Hepatocyte (in vitro differentiated cells): ENCODE data around the gene G0S2. TPM values are rescaled to one million over a fixed set of nuclear protein-coding genes. Genes with fewer than 3 reads are reported as not detected.
A peak's percentile ranks its signal among the peaks of the same experiment; 100 is the strongest.

Source experiments
- DNase-seq: peaks from one replicate; pipeline ENCODE4 v3.0.0-alpha.2; 2016; ENCODE audit warnings: low spot score
- H2AFZ ChIP-seq: fragments of 200-600 bp; sonication (generic); 2 replicates; pipeline ENCODE4 v1.6.0; 2016; ENCODE audit warnings: antibody characterized with exemption, mild to moderate bottlenecking
- H3K27ac ChIP-seq: fragments of 200-600 bp; sonication (generic); 2 replicates; pipeline ENCODE4 v1.5.1; 2016; ENCODE audit warnings: mild to moderate bottlenecking
- H3K27me3 ChIP-seq: fragments of 200-600 bp; sonication (generic); 2 replicates; pipeline ENCODE4 v1.6.1; 2016
- H3K36me3 ChIP-seq: fragments of 200-600 bp; sonication (generic); replicated peaks from 2 replicates; pipeline ENCODE4 v1.5.1; 2016; ENCODE audit warnings: low read depth; ENCODE audit not compliant: insufficient read depth
- H3K4me1 ChIP-seq: fragments of 200-600 bp; sonication (generic); 2 replicates; pipeline ENCODE4 v1.5.1; 2016; ENCODE audit warnings: mild to moderate bottlenecking, moderate library complexity; ENCODE audit not compliant: insufficient read depth
- H3K4me2 ChIP-seq: fragments of 200-600 bp; sonication (generic); 2 replicates; pipeline ENCODE4 v1.6.0; 2016
- H3K4me3 ChIP-seq: fragments of 200-600 bp; sonication (generic); 2 replicates; pipeline ENCODE4 v1.5.1; 2016; ENCODE audit warnings: mild to moderate bottlenecking
- H3K79me2 ChIP-seq: fragments of 200-600 bp; sonication (generic); 2 replicates; pipeline ENCODE4 v1.6.0; 2017; ENCODE audit warnings: mild to moderate bottlenecking
- H3K9me2 ChIP-seq: fragments of 200-600 bp; sonication (generic); replicated peaks from 2 replicates; pipeline ENCODE4 v1.6.0; 2017; ENCODE audit warnings: mild to moderate bottlenecking; ENCODE audit not compliant: insufficient read depth
- H3K9me3 ChIP-seq: fragments of 200-600 bp; sonication (generic); 2 replicates; pipeline ENCODE4 v1.5.1; 2016; ENCODE audit warnings: low read depth, mild to moderate bottlenecking
- H4K20me1 ChIP-seq: fragments of 200-600 bp; sonication (generic); 2 replicates; pipeline ENCODE4 v1.6.0; 2016; ENCODE audit warnings: mild to moderate bottlenecking; ENCODE audit not compliant: insufficient read depth, poor library complexity, severe bottlenecking
- EZH2 ChIP-seq: fragments of 200-600 bp; sonication (generic); IDR thresholded peaks from 2 replicates; pipeline ENCODE4 v1.6.1; 2016; ENCODE audit warnings: antibody characterized with exemption, mild to moderate bottlenecking, borderline replicate concordance
- EZH2phosphoT487 ChIP-seq: fragments of 200-600 bp; sonication (generic); IDR thresholded peaks from one replicate; pipeline ENCODE4 v1.6.1; 2018; ENCODE audit warnings: antibody characterized with exemption, mild to moderate bottlenecking, low read depth, moderate library complexity; ENCODE audit not compliant: unreplicated experiment, severe bottlenecking
- WGBS: methylation state at CpG from one replicate; pipeline ENCODE4 v1.1.6; 2016; ENCODE audit warnings: low lambda C conversion rate; ENCODE audit errors: missing lambda C conversion rate; 5-methylcytosine and 5-hydroxymethylcytosine counted together
- polyA plus RNA-seq: library from polyadenylated mRNA; unstranded; fragments of >200 nt; fragmentation: Nextera tagmentation; extraction: Ambion mirVana; gene quantifications from 2 replicates; pipeline ENCODE4 v1.2.1, GENCODE V29; 2016
- total RNA-seq: library from RNA; depleted of rRNA; stranded (reverse); fragments of >200 nt; gene quantifications from 2 replicates; pipeline ENCODE4 v1.2.3, GENCODE V29; 2014
- TF ChIP-seq, protein P1 (sequence below): fragments of 200-600 bp; sonication (generic); IDR thresholded peaks from 2 replicates; pipeline ENCODE4 v1.5.1; 2016; ENCODE audit warnings: antibody characterized with exemption, mild to moderate bottlenecking; ENCODE audit not compliant: poor library complexity

The G0S2 gene
- total and polyA plus RNA-seq, 2 experiments from 2014 or later: 32.2 to 37.0 TPM

DNA sequence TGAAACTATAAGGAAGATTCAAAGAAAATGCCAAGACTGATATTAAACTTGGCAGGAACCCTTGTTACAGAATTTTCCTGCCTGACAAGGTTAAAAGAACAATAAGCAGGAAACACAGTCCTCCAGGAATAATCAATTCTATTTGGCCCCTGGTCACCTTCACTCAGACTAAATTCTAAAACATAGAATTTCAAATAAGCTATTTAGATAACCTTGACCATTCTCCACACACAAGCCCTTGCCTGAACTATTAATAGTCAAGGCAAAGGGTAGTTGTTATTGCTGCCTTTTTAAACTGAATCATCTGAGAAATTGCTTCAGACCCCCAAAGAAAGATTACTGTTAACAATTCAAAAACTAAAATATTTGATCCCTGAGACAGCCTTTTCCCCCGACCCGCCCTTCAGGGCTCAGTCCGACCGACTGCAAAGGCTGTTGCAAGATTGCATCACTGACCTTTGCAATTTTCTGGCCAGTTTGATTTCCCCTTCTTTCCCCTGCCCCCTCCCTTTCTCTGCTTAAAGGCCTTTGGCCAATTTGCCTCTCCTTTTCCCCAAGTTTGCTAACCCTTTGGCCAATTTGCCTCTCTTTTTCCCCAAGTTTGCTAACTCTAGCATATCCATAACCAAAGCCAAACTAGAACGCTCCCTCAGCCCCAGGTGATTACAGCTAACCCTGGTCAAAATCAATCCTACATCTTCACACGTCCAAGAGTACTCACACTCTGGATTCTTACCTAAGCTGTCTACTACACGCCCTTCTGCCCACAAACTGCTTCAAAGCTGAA is 1.4 kb upstream of the G0S2 start:
- Histone ChIP-seq H3K79me2 (no peaks in the 10 kb centered on the region), H3K4me2 (peak overlapping the region; percentile 94), H3K9me3 (no peaks in the 10 kb centered on the region), H3K27ac (peak overlapping the region; percentile 8), H3K27me3 (peaks cover 21% of the 10 kb centered on the region), H3K9me2 (no peaks in the 10 kb centered on the region), H4K20me1 (no peaks in the 10 kb centered on the region), H3K4me1 (peaks cover 28% of the 10 kb centered on the region), H3K36me3 (no peaks in the 10 kb centered on the region), H3K4me3 (no peak overlapping the region), H2AFZ (no peak overlapping the region)
- TF ChIP-seq, protein P1, sequence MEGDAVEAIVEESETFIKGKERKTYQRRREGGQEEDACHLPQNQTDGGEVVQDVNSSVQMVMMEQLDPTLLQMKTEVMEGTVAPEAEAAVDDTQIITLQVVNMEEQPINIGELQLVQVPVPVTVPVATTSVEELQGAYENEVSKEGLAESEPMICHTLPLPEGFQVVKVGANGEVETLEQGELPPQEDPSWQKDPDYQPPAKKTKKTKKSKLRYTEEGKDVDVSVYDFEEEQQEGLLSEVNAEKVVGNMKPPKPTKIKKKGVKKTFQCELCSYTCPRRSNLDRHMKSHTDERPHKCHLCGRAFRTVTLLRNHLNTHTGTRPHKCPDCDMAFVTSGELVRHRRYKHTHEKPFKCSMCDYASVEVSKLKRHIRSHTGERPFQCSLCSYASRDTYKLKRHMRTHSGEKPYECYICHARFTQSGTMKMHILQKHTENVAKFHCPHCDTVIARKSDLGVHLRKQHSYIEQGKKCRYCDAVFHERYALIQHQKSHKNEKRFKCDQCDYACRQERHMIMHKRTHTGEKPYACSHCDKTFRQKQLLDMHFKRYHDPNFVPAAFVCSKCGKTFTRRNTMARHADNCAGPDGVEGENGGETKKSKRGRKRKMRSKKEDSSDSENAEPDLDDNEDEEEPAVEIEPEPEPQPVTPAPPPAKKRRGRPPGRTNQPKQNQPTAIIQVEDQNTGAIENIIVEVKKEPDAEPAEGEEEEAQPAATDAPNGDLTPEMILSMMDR: no peak
- TF ChIP-seq EZH2 (no peak), EZH2phosphoT487 (no peak)
- no peak for DNase-seq
- WGBS: 66% methylated on average over 7 of the region's 7 CpGs

DNA sequence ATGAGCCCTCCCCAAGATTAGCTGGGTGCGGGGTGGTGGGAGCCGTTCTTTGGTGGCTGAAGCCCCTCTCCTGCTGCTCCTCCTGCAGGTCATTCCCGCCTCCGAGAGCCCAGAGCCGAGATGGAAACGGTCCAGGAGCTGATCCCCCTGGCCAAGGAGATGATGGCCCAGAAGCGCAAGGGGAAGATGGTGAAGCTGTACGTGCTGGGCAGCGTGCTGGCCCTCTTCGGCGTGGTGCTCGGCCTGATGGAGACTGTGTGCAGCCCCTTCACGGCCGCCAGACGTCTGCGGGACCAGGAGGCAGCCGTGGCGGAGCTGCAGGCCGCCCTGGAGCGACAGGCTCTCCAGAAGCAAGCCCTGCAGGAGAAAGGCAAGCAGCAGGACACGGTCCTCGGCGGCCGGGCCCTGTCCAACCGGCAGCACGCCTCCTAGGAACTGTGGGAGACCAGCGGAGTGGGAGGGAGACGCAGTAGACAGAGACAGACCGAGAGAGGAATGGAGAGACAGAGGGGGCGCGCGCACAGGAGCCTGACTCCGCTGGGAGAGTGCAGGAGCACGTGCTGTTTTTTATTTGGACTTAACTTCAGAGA is 448 bp downstream of the G0S2 start:
- no peak for TF ChIP-seq EZH2
- no peaks in the 10 kb centered on the region for H3K79me2 ChIP-seq
- no peaks in the 10 kb centered on the region for H3K36me3 ChIP-seq
- H3K4me2 ChIP-seq: peak overlapping the region; percentile 94
- no peaks in the 10 kb centered on the region for H3K9me3 ChIP-seq
- H3K27me3 ChIP-seq: peaks cover 30% of the 10 kb centered on the region
- H3K9me2 ChIP-seq: no peaks in the 10 kb centered on the region
- peaks cover 28% of the 10 kb centered on the region for H3K4me1 ChIP-seq
- peak overlapping the region; percentile 37 for H3K4me3 ChIP-seq
- H3K27ac ChIP-seq: no peak overlapping the region
- WGBS: 2% methylated on average over 34 of the region's 34 CpGs
- DNase-seq: peak; percentile 37
- H4K20me1 ChIP-seq: no peaks in the 10 kb centered on the region
- peak overlapping the region; percentile 61 for H2AFZ ChIP-seq

DNA sequence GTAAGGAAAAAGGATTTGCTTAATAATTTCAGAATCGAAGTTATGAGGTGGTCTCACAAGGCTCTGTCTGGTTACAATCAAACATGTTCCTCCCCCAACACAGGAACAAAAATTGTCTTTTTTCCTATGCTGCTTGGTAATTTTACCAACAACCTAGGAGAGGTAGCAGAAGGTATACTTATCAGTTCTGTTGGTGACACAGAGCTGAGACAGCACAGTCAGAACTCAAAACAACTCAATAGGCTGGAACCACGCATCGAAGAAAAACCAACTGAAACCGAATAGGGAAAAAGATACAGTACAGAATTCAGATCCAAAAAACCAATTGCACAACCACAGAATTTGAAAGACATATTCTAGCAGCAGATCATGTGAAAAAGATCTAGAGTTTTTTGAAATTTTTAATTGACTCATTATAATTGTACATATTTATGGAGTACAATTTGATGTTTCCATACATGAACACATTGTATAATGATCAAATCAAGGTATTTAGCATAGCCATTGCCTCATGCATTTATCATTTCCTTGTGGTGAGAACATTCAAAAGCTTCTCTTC is 3.8 kb downstream of the G0S2 start:
- no peak overlapping the region for H3K27ac ChIP-seq
- H3K9me3 ChIP-seq: no peaks in the 10 kb centered on the region
- H3K4me3 ChIP-seq: no peak overlapping the region
- H2AFZ ChIP-seq: no peak overlapping the region
- no peak for DNase-seq
- no peak overlapping the region for H3K4me2 ChIP-seq
- H3K79me2 ChIP-seq: no peaks in the 10 kb centered on the region
- H3K4me1 ChIP-seq: peaks cover 19% of the 10 kb centered on the region
- 94% methylated on average over 4 of the region's 4 CpGs for WGBS
- H3K27me3 ChIP-seq: peaks cover 42% of the 10 kb centered on the region
- no peaks in the 10 kb centered on the region for H3K36me3 ChIP-seq
- H4K20me1 ChIP-seq: no peaks in the 10 kb centered on the region
- no peaks in the 10 kb centered on the region for H3K9me2 ChIP-seq
- TF ChIP-seq EZH2: no peak
- no peak for TF ChIP-seq EZH2phosphoT487

DNA sequence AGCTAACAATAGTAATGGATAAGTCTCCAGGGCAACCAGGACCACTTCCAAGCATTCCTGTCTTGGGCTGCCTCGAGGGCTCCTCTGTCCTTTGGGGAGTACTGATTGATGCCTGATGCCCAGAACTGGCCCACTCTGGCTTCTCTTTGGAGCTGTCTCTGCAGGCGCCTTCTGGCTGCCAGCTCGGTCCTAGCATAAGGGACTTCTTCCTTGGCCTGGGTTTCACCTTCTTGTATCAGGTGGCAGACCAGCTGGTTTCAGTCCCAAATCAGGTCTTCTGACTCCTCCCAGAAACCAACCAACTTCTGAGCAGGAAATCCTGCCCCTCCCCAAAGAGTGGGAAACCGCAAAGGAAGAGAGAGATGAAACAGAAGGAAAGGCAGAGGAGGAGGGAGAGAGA is 10.6 kb downstream of the G0S2 start:
- Histone ChIP-seq H3K4me2 (no peak overlapping the region), H3K27me3 (peaks cover 11% of the 10 kb centered on the region), H3K9me2 (no peaks in the 10 kb centered on the region), H3K4me1 (no peaks in the 10 kb centered on the region), H2AFZ (no peak overlapping the region), H3K79me2 (no peaks in the 10 kb centered on the region), H3K9me3 (no peaks in the 10 kb centered on the region), H3K27ac (no peak overlapping the region), H3K36me3 (no peaks in the 10 kb centered on the region), H4K20me1 (no peaks in the 10 kb centered on the region), H3K4me3 (no peak overlapping the region)
- WGBS: 82% methylated on average over 4 of the region's 4 CpGs
- TF ChIP-seq, protein P1: no peak
- TF ChIP-seq EZH2: no peak
- TF ChIP-seq EZH2phosphoT487: no peak
- no peak for DNase-seq
